ENCODE results near the gene SLC35E1.

DNA sequence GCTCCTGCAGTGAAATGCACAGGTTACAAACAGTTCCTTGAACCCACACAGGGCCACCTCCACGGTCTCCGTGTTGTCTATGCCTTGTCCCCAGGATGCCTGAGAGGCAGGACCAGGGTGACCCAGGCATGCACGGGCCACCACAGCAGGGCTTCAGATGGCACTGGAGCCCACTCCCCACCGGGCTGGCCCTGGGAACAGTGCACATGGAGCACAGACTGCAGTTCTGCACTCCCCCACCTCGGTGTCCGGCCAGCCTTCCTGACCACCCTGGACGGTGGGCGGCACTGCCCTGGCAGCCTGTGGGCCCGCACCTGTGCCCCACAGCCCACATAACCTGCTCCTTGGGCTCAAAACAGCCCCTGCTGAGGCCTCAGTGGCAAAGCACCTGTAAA is 14.3 kb upstream of the SLC35E1 start:
- TF ChIP-seq, protein P1, sequence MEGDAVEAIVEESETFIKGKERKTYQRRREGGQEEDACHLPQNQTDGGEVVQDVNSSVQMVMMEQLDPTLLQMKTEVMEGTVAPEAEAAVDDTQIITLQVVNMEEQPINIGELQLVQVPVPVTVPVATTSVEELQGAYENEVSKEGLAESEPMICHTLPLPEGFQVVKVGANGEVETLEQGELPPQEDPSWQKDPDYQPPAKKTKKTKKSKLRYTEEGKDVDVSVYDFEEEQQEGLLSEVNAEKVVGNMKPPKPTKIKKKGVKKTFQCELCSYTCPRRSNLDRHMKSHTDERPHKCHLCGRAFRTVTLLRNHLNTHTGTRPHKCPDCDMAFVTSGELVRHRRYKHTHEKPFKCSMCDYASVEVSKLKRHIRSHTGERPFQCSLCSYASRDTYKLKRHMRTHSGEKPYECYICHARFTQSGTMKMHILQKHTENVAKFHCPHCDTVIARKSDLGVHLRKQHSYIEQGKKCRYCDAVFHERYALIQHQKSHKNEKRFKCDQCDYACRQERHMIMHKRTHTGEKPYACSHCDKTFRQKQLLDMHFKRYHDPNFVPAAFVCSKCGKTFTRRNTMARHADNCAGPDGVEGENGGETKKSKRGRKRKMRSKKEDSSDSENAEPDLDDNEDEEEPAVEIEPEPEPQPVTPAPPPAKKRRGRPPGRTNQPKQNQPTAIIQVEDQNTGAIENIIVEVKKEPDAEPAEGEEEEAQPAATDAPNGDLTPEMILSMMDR (IDR thresholded peaks at IDR 0.05) = no peak
- TF ChIP-seq POLR2A (IDR thresholded peaks at IDR 0.05) = no peak
